Measurements from ENCODE around the gene HHIP. TPM values are rescaled to one million over a fixed set of nuclear protein-coding genes. Genes with fewer than 3 reads are reported as not detected.

HHIP gene
- total and polyA plus RNA-seq, 3 experiments from 2014 or later = not detected

GRCh38 chr4:144734522-144734921 is 88.6 kb downstream of the HHIP start:
- H3K9me3 Mint-ChIP-seq = no peaks in the 10 kb centered on the region
- ChIA-PET CTCF (no interaction called here), POLR2A (no interaction called here)

GRCh38 chr4:144738649-144739048 is 92.7 kb downstream of the HHIP start:
- Mint-ChIP-seq H3K4me3 (no peak overlapping the region), H3K27me3 (no peaks in the 10 kb centered on the region), H3K9me3 (peaks cover 0 to 6% (median 0%) of the 10 kb centered on the region in 5 donors), H3K4me1 (no peaks in the 10 kb centered on the region), H3K36me3 (no peaks in the 10 kb centered on the region), H3K27ac (no peak overlapping the region)
- H3K27me3 ChIP-seq (ENCODE audit: insufficient read depth, low read length, poor library complexity, severe bottlenecking) = no peaks in the 10 kb centered on the region
- H3K36me3 ChIP-seq (ENCODE audit: insufficient read depth, low read length) = no peaks in the 10 kb centered on the region
- no peaks in the 10 kb centered on the region for H3K4me1 ChIP-seq (ENCODE audit: insufficient read depth, low read length)
- ChIA-PET POLR2A (no interaction called here), CTCF (no interaction called here)
- no peak for DNase-seq
- no peak overlapping the region for H3K27ac ChIP-seq (ENCODE audit: low read depth, low read length)
- H3K4me3 ChIP-seq (ENCODE audit: low read length) = no peak overlapping the region
- no peaks in the 10 kb centered on the region for H3K9me3 ChIP-seq (ENCODE audit: low read length)

More at GRCh38 chr4:144734522-144734921, 88.6 kb downstream of the HHIP start:
- H3K27ac ChIP-seq (ENCODE audit: low read depth, low read length) = no peak overlapping the region
- no peaks in the 10 kb centered on the region for H3K27me3 ChIP-seq (ENCODE audit: insufficient read depth, low read length, poor library complexity, severe bottlenecking)
- Mint-ChIP-seq H3K4me1 (no peaks in the 10 kb centered on the region), H3K4me3 (no peak overlapping the region), H3K36me3 (no peaks in the 10 kb centered on the region), H3K27ac (no peak overlapping the region), H3K27me3 (no peaks in the 10 kb centered on the region)
- H3K4me1 ChIP-seq (ENCODE audit: insufficient read depth, low read length) = no peaks in the 10 kb centered on the region
- DNase-seq = no peak
- no peaks in the 10 kb centered on the region for H3K36me3 ChIP-seq (ENCODE audit: insufficient read depth, low read length)
- H3K4me3 ChIP-seq (ENCODE audit: low read length) = no peak overlapping the region
- no peaks in the 10 kb centered on the region for H3K9me3 ChIP-seq (ENCODE audit: low read length)

GRCh38 chr4:144739511-144740033 is 93.6 kb downstream of the HHIP start:
- no peak overlapping the region for H3K4me3 Mint-ChIP-seq
- Histone ChIP-seq H3K27ac (ENCODE audit: low read depth, low read length) (no peak overlapping the region), H3K4me1 (ENCODE audit: insufficient read depth, low read length) (no peaks in the 10 kb centered on the region), H3K4me3 (ENCODE audit: low read length) (no peak overlapping the region), H3K9me3 (ENCODE audit: low read length) (no peaks in the 10 kb centered on the region), H3K36me3 (ENCODE audit: insufficient read depth, low read length) (no peaks in the 10 kb centered on the region), H3K27me3 (ENCODE audit: insufficient read depth, low read length, poor library complexity, severe bottlenecking) (no peaks in the 10 kb centered on the region)
- H3K27ac Mint-ChIP-seq = no peak overlapping the region
- no peak for DNase-seq
- H3K36me3 Mint-ChIP-seq = no peaks in the 10 kb centered on the region
- no peaks in the 10 kb centered on the region for H3K27me3 Mint-ChIP-seq
- no peaks in the 10 kb centered on the region for H3K4me1 Mint-ChIP-seq
- peaks cover 0 to 6% (median 0%) of the 10 kb centered on the region in 5 donors for H3K9me3 Mint-ChIP-seq
- ChIA-PET POLR2A (no interaction called here), CTCF (no interaction called here)

DNA sequence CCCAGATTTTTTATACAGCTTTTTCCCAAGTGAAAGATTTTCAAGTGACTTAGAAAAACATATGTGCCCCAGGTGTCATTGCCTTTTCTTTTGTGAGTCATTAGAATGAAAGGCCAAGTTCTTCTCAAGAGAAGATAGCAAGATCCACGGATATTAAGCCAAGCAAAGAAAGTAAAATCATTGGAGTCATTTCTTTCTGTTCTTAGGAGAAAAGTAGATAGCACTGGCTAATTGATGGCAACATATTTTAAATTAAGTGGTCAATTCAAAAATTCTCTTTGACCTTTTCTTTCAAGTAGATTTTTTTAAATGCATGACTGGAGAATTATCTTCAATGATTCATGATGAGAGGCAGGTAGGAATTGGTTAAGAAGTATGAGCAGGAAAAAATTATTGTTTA is 94.4 kb downstream of the HHIP start:
- POLR2A ChIA-PET = no interaction called here
- H3K36me3 Mint-ChIP-seq = no peaks in the 10 kb centered on the region

GRCh38 chr4:144748814-144749555 is 103.0 kb downstream of the HHIP start:
- no peak for DNase-seq
- Histone ChIP-seq H3K4me1 (ENCODE audit: insufficient read depth, low read length) (no peaks in the 10 kb centered on the region), H3K4me3 (ENCODE audit: low read length) (no peak overlapping the region), H3K27me3 (ENCODE audit: insufficient read depth, low read length, poor library complexity, severe bottlenecking) (no peaks in the 10 kb centered on the region), H3K36me3 (ENCODE audit: insufficient read depth, low read length) (no peaks in the 10 kb centered on the region), H3K9me3 (ENCODE audit: low read length) (no peaks in the 10 kb centered on the region), H3K27ac (ENCODE audit: low read depth, low read length) (no peak overlapping the region)
- Mint-ChIP-seq H3K9me3 (peaks cover 0 to 6% (median 3%) of the 10 kb centered on the region in 5 donors), H3K36me3 (no peaks in the 10 kb centered on the region), H3K4me3 (no peak overlapping the region), H3K4me1 (no peaks in the 10 kb centered on the region), H3K27ac (no peak overlapping the region), H3K27me3 (no peaks in the 10 kb centered on the region)
- ChIA-PET CTCF (no interaction called here), POLR2A (no interaction called here)

More for the DNA sequence above, 94.4 kb downstream of the HHIP start:
- Mint-ChIP-seq H3K27me3 (no peaks in the 10 kb centered on the region), H3K27ac (no peak overlapping the region), H3K9me3 (peaks cover 0 to 6% (median 0%) of the 10 kb centered on the region in 5 donors), H3K4me3 (no peak overlapping the region), H3K4me1 (no peaks in the 10 kb centered on the region)
- Histone ChIP-seq H3K4me3 (ENCODE audit: low read length) (no peak overlapping the region), H3K36me3 (ENCODE audit: insufficient read depth, low read length) (no peaks in the 10 kb centered on the region), H3K4me1 (ENCODE audit: insufficient read depth, low read length) (no peaks in the 10 kb centered on the region), H3K9me3 (ENCODE audit: low read length) (no peaks in the 10 kb centered on the region), H3K27me3 (ENCODE audit: insufficient read depth, low read length, poor library complexity, severe bottlenecking) (no peaks in the 10 kb centered on the region), H3K27ac (ENCODE audit: low read depth, low read length) (no peak overlapping the region)
- CTCF ChIA-PET = no interaction called here
- no peak for DNase-seq

- no peak overlapping the region for H3K27ac Mint-ChIP-seq
- H3K9me3 ChIP-seq (ENCODE audit: low read length) = no peaks in the 10 kb centered on the region
- H3K36me3 Mint-ChIP-seq = no peaks in the 10 kb centered on the region
- H3K4me1 Mint-ChIP-seq = no peaks in the 10 kb centered on the region
- H3K4me3 ChIP-seq (ENCODE audit: low read length) = no peak overlapping the region
- no peaks in the 10 kb centered on the region for H3K27me3 Mint-ChIP-seq
- no peaks in the 10 kb centered on the region for H3K27me3 ChIP-seq (ENCODE audit: insufficient read depth, low read length, poor library complexity, severe bottlenecking)
- no peak overlapping the region for H3K4me3 Mint-ChIP-seq
- H3K9me3 Mint-ChIP-seq = peaks cover 0 to 8% (median 3%) of the 10 kb centered on the region in 5 donors
- no peaks in the 10 kb centered on the region for H3K36me3 ChIP-seq (ENCODE audit: insufficient read depth, low read length)
- H3K4me1 ChIP-seq (ENCODE audit: insufficient read depth, low read length) = no peaks in the 10 kb centered on the region
- DNase-seq = no peak
- CTCF ChIA-PET = no interaction called here
- POLR2A ChIA-PET = no interaction called here
- H3K27ac ChIP-seq (ENCODE audit: low read depth, low read length) = no peak overlapping the region
Observed at GRCh38 chr4:144750348-144750747, 104.4 kb downstream of the HHIP start.

DNA sequence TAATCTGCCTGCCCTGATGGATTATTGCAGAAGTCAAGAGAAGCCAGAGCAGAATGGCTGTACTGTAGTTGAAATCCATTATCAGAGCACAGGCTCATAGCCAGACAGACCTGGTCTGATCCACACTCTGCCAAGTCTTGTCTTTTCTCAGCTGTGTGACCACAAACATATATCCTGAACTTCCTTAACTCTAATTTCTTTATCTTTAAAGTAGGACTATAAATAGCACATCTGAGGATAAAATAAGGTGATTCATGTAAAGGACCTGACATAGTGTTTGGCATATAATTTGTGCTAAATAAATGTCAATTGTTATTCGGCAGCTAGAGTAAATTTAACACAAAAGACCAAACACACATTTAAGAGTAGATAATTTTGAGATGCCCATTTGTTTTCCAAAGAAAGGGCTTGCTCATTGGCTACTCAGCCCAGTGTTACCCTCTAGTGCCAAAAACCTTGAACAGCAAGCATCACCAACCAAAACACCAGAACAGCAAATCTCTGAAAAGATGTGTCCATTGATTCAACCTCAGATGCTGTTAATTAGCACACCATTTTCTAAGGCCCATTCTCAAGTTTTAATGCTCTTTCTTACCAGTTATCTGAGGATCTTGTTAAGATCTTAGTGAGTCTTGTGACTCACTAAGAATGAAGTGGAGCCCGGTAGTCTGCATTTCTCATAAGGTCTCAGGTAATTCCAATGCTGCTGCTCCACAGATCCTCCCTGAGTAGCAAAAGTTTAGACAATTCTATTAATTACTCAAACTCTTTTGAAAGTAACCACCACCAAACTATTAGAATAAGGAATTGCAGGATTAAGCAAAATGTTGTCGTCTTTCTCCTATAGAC is 108.8 kb downstream of the HHIP start:
- no peaks in the 10 kb centered on the region for H3K36me3 ChIP-seq (ENCODE audit: insufficient read depth, low read length)
- H3K27ac ChIP-seq (ENCODE audit: low read depth, low read length) = no peak overlapping the region
- H3K9me3 ChIP-seq (ENCODE audit: low read length) = no peaks in the 10 kb centered on the region
- H3K4me1 ChIP-seq (ENCODE audit: insufficient read depth, low read length) = no peaks in the 10 kb centered on the region
- Mint-ChIP-seq H3K9me3 (peaks cover 0 to 13% (median 0%) of the 10 kb centered on the region in 5 donors), H3K4me1 (no peaks in the 10 kb centered on the region), H3K27me3 (no peaks in the 10 kb centered on the region), H3K36me3 (no peaks in the 10 kb centered on the region), H3K4me3 (no peak overlapping the region), H3K27ac (no peak overlapping the region)
- H3K27me3 ChIP-seq (ENCODE audit: insufficient read depth, low read length, poor library complexity, severe bottlenecking) = no peaks in the 10 kb centered on the region
- H3K4me3 ChIP-seq (ENCODE audit: low read length) = no peak overlapping the region
- no peak for DNase-seq
- ChIA-PET CTCF (no interaction called here), POLR2A (no interaction called here)

GRCh38 chr4:144757969-144758368 is 112.0 kb downstream of the HHIP start:
- no peak overlapping the region for H3K27ac ChIP-seq (ENCODE audit: low read depth, low read length)
- H3K36me3 ChIP-seq (ENCODE audit: insufficient read depth, low read length) = no peaks in the 10 kb centered on the region
- no peak for DNase-seq
- no peaks in the 10 kb centered on the region for H3K4me1 ChIP-seq (ENCODE audit: insufficient read depth, low read length)
- Mint-ChIP-seq H3K4me1 (no peaks in the 10 kb centered on the region), H3K27me3 (no peaks in the 10 kb centered on the region), H3K36me3 (no peaks in the 10 kb centered on the region), H3K9me3 (peaks cover 0 to 17% (median 3%) of the 10 kb centered on the region in 5 donors), H3K4me3 (no peak overlapping the region), H3K27ac (no peak overlapping the region)
- ChIA-PET CTCF (no interaction called here), POLR2A (no interaction called here)
- no peak overlapping the region for H3K4me3 ChIP-seq (ENCODE audit: low read length)
- H3K27me3 ChIP-seq (ENCODE audit: insufficient read depth, low read length, poor library complexity, severe bottlenecking) = no peaks in the 10 kb centered on the region
- H3K9me3 ChIP-seq (ENCODE audit: low read length) = no peaks in the 10 kb centered on the region

Measured in CD8-positive, alpha-beta memory T cell (primary cell).